Measurements from ENCODE around the gene ZNF57.

- TF ChIP-seq CTCF (tag by site-specific recombination; IDR thresholded peaks at IDR 0.05), result no peak
- no peak for TF ChIP-seq ZBTB7A (tag by site-specific recombination; IDR thresholded peaks at IDR 0.05; ENCODE audit: low read depth)
- no peak for TF ChIP-seq ZNF830 (tag by site-specific recombination; IDR thresholded peaks at IDR 0.05; ENCODE audit: low read depth)
- no peak for TF ChIP-seq ZNF280C (tag by site-specific recombination; IDR thresholded peaks at IDR 0.05)
- no peak for TF ChIP-seq ZNF677 (tag by site-specific recombination; IDR thresholded peaks at IDR 0.05)
- TF ChIP-seq HOXD13 (CRISPR knock-in tag; IDR thresholded peaks at IDR 0.05; ENCODE audit: borderline replicate concordance), result no peak
- no peak for TF ChIP-seq ZNF23 (tag by site-specific recombination; IDR thresholded peaks at IDR 0.05; ENCODE audit: borderline replicate concordance)
- TF ChIP-seq TCF7L2 (IDR thresholded peaks at IDR 0.05; ENCODE audit: borderline replicate concordance, low read depth, low read length), result no peak
- TF ChIP-seq REST (tag by site-specific recombination; IDR thresholded peaks at IDR 0.05), result no peak
Measured at GRCh38 chr19:2960120-2960519, 59.4 kb downstream of the ZNF57 start.
